ENCODE measurements around the gene RNF152. TPM values are rescaled to one million over a fixed set of nuclear protein-coding genes. Genes with fewer than 3 reads are reported as not detected.
"Not testable (repeated sequence)": the region's sequence is repeated elsewhere in the genome, so short reads cannot be mapped to it uniquely, and the experiment has no call there.

RNF152 gene
- polyA plus RNA-seq, 1 of the 3 experiments (the other 2 are of a cell fraction), result 6.6 TPM

DNA sequence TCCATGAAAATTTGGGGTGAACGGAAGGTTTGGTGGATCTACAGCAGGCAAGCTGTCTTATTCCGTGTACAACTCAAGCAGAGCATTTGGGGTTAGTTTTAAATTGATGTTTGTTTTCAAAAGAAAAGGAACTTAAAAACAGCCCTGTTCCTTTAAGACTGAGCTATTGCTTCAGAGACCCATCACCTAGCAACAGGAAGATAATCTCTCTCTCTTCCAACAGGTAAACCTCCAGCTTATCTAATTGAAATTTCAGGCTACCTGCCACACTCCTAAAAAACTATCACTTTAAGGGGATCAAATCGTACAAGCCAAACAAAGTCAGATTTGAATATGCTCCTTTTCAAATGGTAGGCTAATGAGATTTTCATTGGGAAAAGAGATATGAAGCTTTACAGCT lies 101.8 kb downstream of the RNF152 start:
- H2AFZ ChIP-seq (ENCODE audit: low read depth), result no peak overlapping the region
- no peak overlapping the region for H3K4me2 ChIP-seq
- ChIA-PET CTCF (interaction anchor here (0.9 kb wide), 1 partner anchor 341 kb away, joined by 3 read pairs; no protein-coding TSS in a partner anchor), POLR2A (no interaction called here)
- no peaks in the 10 kb centered on the region for H3K79me2 ChIP-seq (ENCODE audit: insufficient read depth)
- no peak for TF ChIP-seq SMC3 (IDR thresholded peaks at IDR 0.05; ENCODE audit: low read depth, low read length)
- no peak for TF ChIP-seq JUND (IDR thresholded peaks at IDR 0.05)
- TF ChIP-seq ZBTB33 (IDR thresholded peaks at IDR 0.05; ENCODE audit: borderline replicate concordance, low read depth), result no peak
- TF ChIP-seq POLR2AphosphoS5 (IDR thresholded peaks at IDR 0.05; ENCODE audit: low read depth, low read length), result no peak
- no peak for TF ChIP-seq RFX5 (IDR thresholded peaks at IDR 0.05; ENCODE audit: low read length)
- no peak for TF ChIP-seq RXRA (IDR thresholded peaks at IDR 0.05; ENCODE audit: borderline replicate concordance, low read depth)
- TF ChIP-seq, protein P1, sequence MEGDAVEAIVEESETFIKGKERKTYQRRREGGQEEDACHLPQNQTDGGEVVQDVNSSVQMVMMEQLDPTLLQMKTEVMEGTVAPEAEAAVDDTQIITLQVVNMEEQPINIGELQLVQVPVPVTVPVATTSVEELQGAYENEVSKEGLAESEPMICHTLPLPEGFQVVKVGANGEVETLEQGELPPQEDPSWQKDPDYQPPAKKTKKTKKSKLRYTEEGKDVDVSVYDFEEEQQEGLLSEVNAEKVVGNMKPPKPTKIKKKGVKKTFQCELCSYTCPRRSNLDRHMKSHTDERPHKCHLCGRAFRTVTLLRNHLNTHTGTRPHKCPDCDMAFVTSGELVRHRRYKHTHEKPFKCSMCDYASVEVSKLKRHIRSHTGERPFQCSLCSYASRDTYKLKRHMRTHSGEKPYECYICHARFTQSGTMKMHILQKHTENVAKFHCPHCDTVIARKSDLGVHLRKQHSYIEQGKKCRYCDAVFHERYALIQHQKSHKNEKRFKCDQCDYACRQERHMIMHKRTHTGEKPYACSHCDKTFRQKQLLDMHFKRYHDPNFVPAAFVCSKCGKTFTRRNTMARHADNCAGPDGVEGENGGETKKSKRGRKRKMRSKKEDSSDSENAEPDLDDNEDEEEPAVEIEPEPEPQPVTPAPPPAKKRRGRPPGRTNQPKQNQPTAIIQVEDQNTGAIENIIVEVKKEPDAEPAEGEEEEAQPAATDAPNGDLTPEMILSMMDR (IDR thresholded peaks at IDR 0.05), result no peak
- no peak overlapping the region for H3K27ac ChIP-seq (ENCODE audit: low read depth in 2 of 2, low read length in 1 of 2)
- H3K9me2 ChIP-seq, result no peaks in the 10 kb centered on the region
- H3F3A ChIP-seq (replicated peaks; ENCODE audit: insufficient read depth), result no peaks in the 10 kb centered on the region
- H3K9me3 ChIP-seq, result 0 out of 2 replicates have a peak, but pooled peaks cover 8% of the 10 kb centered on the region
- no peaks in the 10 kb centered on the region for H4K20me1 ChIP-seq (ENCODE audit: insufficient read depth)
- no peak overlapping the region for H3K4me3 ChIP-seq (ENCODE audit: low read depth in 2 of 2, low read length in 1 of 2)
- no peak for DNase-seq
- no peak overlapping the region for H3K9ac ChIP-seq
- H3K4me1 ChIP-seq (ENCODE audit: control insufficient read depth in 1 of 2, insufficient read depth in 2 of 2, low read depth in 1 of 2, low read length in 1 of 2), result no peaks in the 10 kb centered on the region
- H3K36me3 ChIP-seq (replicated peaks in 1 of 2; ENCODE audit: control insufficient read depth in 1 of 2, insufficient read depth in 2 of 2, low read length in 1 of 2), result no peaks in the 10 kb centered on the region
- WGBS (ENCODE audit: low lambda C conversion rate), result 89% methylated on average over 3 of the region's 3 CpGs
- H3K27me3 ChIP-seq (ENCODE audit: insufficient read depth), result no peaks in the 10 kb centered on the region

- H3K9me3 ChIP-seq; H3K36me3 ChIP-seq (replicated peaks in 1 of 2; ENCODE audit: control insufficient read depth in 1 of 2, insufficient read depth in 2 of 2, low read length in 1 of 2); H3K79me2 ChIP-seq (ENCODE audit: insufficient read depth); CTCF ChIA-PET; H4K20me1 ChIP-seq (ENCODE audit: insufficient read depth); POLR2A ChIA-PET; H3K9me2 ChIP-seq; H2AFZ ChIP-seq (ENCODE audit: low read depth); DNase-seq; H3K27me3 ChIP-seq (ENCODE audit: insufficient read depth); H3K4me2 ChIP-seq; H3K4me3 ChIP-seq (ENCODE audit: low read depth in 2 of 2, low read length in 1 of 2); H3K9ac ChIP-seq; H3K4me1 ChIP-seq (ENCODE audit: control insufficient read depth in 1 of 2, insufficient read depth in 2 of 2, low read depth in 1 of 2, low read length in 1 of 2); H3F3A ChIP-seq (replicated peaks; ENCODE audit: insufficient read depth); H3K27ac ChIP-seq (ENCODE audit: low read depth in 2 of 2, low read length in 1 of 2): not testable (repeated sequence)
- 22% methylated on average over 1 of the region's 1 CpG for WGBS (ENCODE audit: low lambda C conversion rate)
These were observed 105.7 kb downstream of the RNF152 start for GRCh38 chr18:61787011-61787670.
